ENCODE results near the gene ATP4A. TPM values are rescaled to one million over a fixed set of nuclear protein-coding genes. Genes with fewer than 3 reads are reported as not detected.

ATP4A gene
- total and polyA plus RNA-seq, 8 donors: 9.8 to 890 (median 301) TPM

DNA sequence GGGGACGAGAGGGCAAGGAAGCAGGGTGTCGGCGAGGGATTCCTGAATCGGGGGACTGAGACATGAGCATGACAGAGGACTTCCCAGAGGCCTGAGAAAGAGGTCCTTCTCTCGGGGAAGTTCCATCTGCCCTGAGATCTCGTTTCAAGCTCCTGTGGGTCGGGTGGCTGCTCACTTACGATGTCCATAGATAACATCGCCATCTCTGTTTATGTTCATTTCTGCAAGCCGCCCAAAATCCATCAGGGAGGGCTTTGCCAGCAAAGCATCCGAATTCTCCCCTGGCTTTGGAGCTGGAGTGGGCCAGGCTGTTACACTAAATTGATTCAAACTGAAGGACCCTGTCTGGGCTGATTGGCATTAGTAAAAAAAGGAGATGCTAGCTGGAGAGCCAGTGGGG is 55.9 kb downstream of the ATP4A start:
- intact Hi-C loops (cut with DNase I; ENCODE audit: low total_unique reads): no loop called here
- no peak overlapping the region for H3K27ac ChIP-seq
- 82 to 92% (median 88%) methylated on average over 11 of the region's 11 CpGs for WGBS, 5 donors
- no peak overlapping the region for H3K4me3 ChIP-seq
- H3K4me1 ChIP-seq: peaks cover 0 to 25% (median 10%) of the 10 kb centered on the region in 4 donors
- peaks cover 0 to 4% (median 0%) of the 10 kb centered on the region in 4 donors for H3K36me3 ChIP-seq
- DNase-seq: no peak
- TF ChIP-seq POLR2AphosphoS5 (IDR thresholded peaks at IDR 0.05) (no peak), EP300 (IDR thresholded peaks at IDR 0.05) (no peak), CTCF (IDR thresholded peaks at IDR 0.05) (no peak), POLR2A (IDR thresholded peaks at IDR 0.05) (no peak)
- H3K27me3 ChIP-seq: peaks cover 0 to 52% (median 5%) of the 10 kb centered on the region in 3 donors
- H3K9me3 ChIP-seq: no peaks in the 10 kb centered on the region

GRCh38 chr19:35506011-35506410 is 57.4 kb downstream of the ATP4A start:
- H3K36me3 ChIP-seq: peaks cover 0 to 4% (median 0%) of the 10 kb centered on the region in 4 donors
- peaks cover 0 to 36% (median 5%) of the 10 kb centered on the region in 3 donors for H3K27me3 ChIP-seq
- intact Hi-C loops (cut with DNase I; ENCODE audit: low total_unique reads): no loop called here
- 78 to 90% (median 84%) methylated on average over 6 to 7 of the region's 7 CpGs for WGBS, 5 donors
- TF ChIP-seq EP300 (IDR thresholded peaks at IDR 0.05): no peak
- no peak for TF ChIP-seq POLR2AphosphoS5 (IDR thresholded peaks at IDR 0.05)
- TF ChIP-seq CTCF (IDR thresholded peaks at IDR 0.05): no peak
- TF ChIP-seq POLR2A (IDR thresholded peaks at IDR 0.05): no peak
- H3K4me1 ChIP-seq: peaks cover 0 to 25% (median 10%) of the 10 kb centered on the region in 4 donors
- no peak overlapping the region for H3K4me3 ChIP-seq
- no peak overlapping the region for H3K27ac ChIP-seq
- H3K9me3 ChIP-seq: no peaks in the 10 kb centered on the region
- no peak for DNase-seq

DNA sequence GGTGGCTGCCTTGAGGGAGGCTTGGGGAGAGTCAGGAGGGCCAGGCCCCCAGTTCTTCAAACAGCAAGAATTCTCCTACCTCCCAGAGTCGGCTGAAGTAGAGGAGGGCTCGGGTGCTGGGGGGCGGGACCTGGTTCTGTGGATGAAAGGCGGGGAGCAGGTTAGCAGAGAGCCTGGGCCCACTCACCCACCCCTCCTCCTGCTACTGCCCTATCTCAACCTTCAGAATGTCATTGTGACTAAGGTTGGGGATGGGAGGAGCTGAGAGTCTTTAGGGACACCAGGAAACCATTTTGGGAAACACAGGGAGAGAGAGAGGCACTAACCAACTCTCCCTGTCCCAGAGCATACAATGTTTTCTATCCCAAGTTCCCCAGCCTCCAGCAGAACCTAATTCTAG is 60.7 kb downstream of the ATP4A start:
- intact Hi-C loops (cut with DNase I; ENCODE audit: low total_unique reads): no loop called here
- WGBS, 5 donors: 72 to 89% (median 80%) methylated on average over 4 of the region's 4 CpGs
- TF ChIP-seq CTCF (IDR thresholded peaks at IDR 0.05) (no peak), POLR2AphosphoS5 (IDR thresholded peaks at IDR 0.05) (no peak)
- no peak overlapping the region for H3K27ac ChIP-seq
- no peaks in the 10 kb centered on the region for H3K4me1 ChIP-seq
- DNase-seq: peak in 1 of 2 donors; percentile 47
- H3K27me3 ChIP-seq: peaks cover 0 to 7% (median 0%) of the 10 kb centered on the region in 3 donors
- H3K36me3 ChIP-seq: peaks cover 0 to 11% (median 2%) of the 10 kb centered on the region in 4 donors
- no peaks in the 10 kb centered on the region for H3K9me3 ChIP-seq
- H3K4me3 ChIP-seq: no peak overlapping the region

- no peak overlapping the region for H3K27ac ChIP-seq
- no peak for TF ChIP-seq EP300 (IDR thresholded peaks at IDR 0.05)
- TF ChIP-seq CTCF (IDR thresholded peaks at IDR 0.05): no peak
- no peak for TF ChIP-seq POLR2AphosphoS5 (IDR thresholded peaks at IDR 0.05)
- no peak for TF ChIP-seq POLR2A (IDR thresholded peaks at IDR 0.05)
- peaks cover 0 to 5% (median 0%) of the 10 kb centered on the region in 3 donors for H3K27me3 ChIP-seq
- no peak overlapping the region for H3K4me3 ChIP-seq
- H3K9me3 ChIP-seq: no peaks in the 10 kb centered on the region
- DNase-seq: no peak
- H3K4me1 ChIP-seq: no peaks in the 10 kb centered on the region
- peaks cover 0 to 11% (median 2%) of the 10 kb centered on the region in 4 donors for H3K36me3 ChIP-seq
- WGBS, 5 donors: 66 to 87% (median 82%) methylated on average over 11 to 15 of the region's 15 CpGs
- intact Hi-C loops (cut with DNase I; ENCODE audit: low total_unique reads): no loop called here
Measured at GRCh38 chr19:35501684-35502083, 61.8 kb downstream of the ATP4A start.

All from stomach (tissue), 9 donors.